ENCODE results near the gene SSB. TPM values are rescaled to one million over a fixed set of nuclear protein-coding genes. Genes with fewer than 3 reads are reported as not detected.

SSB gene
- total and polyA plus RNA-seq, 8 donors = 61.9 to 176 (median 154) TPM

- Histone ChIP-seq H3K27me3 (peaks cover 17 to 23% of the 10 kb centered on the region in 2 donors), H3K36me3 (no peaks in the 10 kb centered on the region), H3K27ac (no peak overlapping the region), H3K9me3 (no peaks in the 10 kb centered on the region), H3K4me3 (no peak overlapping the region), H3K4me1 (peaks cover 0 to 16% of the 10 kb centered on the region in 2 donors)
- no peak for ATAC-seq
- intact Hi-C loops (cut with DNase I) = no loop called here
- TF ChIP-seq, protein P1, sequence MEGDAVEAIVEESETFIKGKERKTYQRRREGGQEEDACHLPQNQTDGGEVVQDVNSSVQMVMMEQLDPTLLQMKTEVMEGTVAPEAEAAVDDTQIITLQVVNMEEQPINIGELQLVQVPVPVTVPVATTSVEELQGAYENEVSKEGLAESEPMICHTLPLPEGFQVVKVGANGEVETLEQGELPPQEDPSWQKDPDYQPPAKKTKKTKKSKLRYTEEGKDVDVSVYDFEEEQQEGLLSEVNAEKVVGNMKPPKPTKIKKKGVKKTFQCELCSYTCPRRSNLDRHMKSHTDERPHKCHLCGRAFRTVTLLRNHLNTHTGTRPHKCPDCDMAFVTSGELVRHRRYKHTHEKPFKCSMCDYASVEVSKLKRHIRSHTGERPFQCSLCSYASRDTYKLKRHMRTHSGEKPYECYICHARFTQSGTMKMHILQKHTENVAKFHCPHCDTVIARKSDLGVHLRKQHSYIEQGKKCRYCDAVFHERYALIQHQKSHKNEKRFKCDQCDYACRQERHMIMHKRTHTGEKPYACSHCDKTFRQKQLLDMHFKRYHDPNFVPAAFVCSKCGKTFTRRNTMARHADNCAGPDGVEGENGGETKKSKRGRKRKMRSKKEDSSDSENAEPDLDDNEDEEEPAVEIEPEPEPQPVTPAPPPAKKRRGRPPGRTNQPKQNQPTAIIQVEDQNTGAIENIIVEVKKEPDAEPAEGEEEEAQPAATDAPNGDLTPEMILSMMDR (IDR thresholded peaks at IDR 0.05) = no peak
- no peak for DNase-seq
Measured at GRCh38 chr2:169771612-169772011, 27.1 kb upstream of the SSB start.

- H3K4me3 ChIP-seq = no peak overlapping the region
- H3K36me3 ChIP-seq = no peaks in the 10 kb centered on the region
- DNase-seq (no peak), ATAC-seq (no peak)
- no peak overlapping the region for H3K27ac ChIP-seq
- intact Hi-C loops (cut with DNase I) = no loop called here
- peaks cover 14 to 18% of the 10 kb centered on the region in 2 donors for H3K27me3 ChIP-seq
- H3K4me1 ChIP-seq = peaks cover 0 to 10% of the 10 kb centered on the region in 2 donors
- no peaks in the 10 kb centered on the region for H3K9me3 ChIP-seq
- TF ChIP-seq, protein P1 (IDR thresholded peaks at IDR 0.05) = no peak
Measured at GRCh38 chr2:169772651-169773050, 26.0 kb upstream of the SSB start.

DNA sequence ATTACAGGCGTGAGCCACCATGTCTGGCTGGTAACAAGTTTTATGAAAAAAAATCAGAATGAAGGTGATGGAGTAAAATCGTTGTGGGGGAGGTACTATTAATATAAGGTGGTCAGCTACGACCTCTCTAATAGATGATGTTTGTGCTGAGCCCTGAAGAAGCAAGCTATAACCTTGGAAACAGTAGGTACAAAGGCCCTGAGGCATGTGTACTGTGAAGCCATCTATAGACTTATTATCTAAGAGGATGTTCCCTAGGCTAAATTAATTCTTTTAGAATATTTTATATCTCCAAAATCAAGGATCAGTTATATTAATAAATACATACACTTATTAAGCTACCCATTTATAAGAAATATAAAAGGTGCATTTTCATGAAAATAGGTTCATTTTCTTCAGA lies 23.3 kb upstream of the SSB start:
- Histone ChIP-seq H3K36me3 (no peaks in the 10 kb centered on the region), H3K27me3 (no peaks in the 10 kb centered on the region), H3K4me1 (no peaks in the 10 kb centered on the region), H3K9me3 (no peaks in the 10 kb centered on the region), H3K4me3 (no peak overlapping the region), H3K27ac (no peak overlapping the region)
- intact Hi-C loops (cut with DNase I) = no loop called here
- TF ChIP-seq, protein P1 (IDR thresholded peaks at IDR 0.05) = no peak
- ATAC-seq (no peak), DNase-seq (no peak)

- ATAC-seq = no peak
- no peak overlapping the region for H3K4me3 ChIP-seq
- H3K27ac ChIP-seq = no peak overlapping the region
- no peaks in the 10 kb centered on the region for H3K9me3 ChIP-seq
- no peaks in the 10 kb centered on the region for H3K27me3 ChIP-seq
- DNase-seq = no peak
- no peaks in the 10 kb centered on the region for H3K4me1 ChIP-seq
- TF ChIP-seq, protein P1 (IDR thresholded peaks at IDR 0.05) = no peak
- intact Hi-C loops (cut with DNase I) = no loop called here
- H3K36me3 ChIP-seq = no peaks in the 10 kb centered on the region
Measured at GRCh38 chr2:169775765-169776164, 22.9 kb upstream of the SSB start.

DNA sequence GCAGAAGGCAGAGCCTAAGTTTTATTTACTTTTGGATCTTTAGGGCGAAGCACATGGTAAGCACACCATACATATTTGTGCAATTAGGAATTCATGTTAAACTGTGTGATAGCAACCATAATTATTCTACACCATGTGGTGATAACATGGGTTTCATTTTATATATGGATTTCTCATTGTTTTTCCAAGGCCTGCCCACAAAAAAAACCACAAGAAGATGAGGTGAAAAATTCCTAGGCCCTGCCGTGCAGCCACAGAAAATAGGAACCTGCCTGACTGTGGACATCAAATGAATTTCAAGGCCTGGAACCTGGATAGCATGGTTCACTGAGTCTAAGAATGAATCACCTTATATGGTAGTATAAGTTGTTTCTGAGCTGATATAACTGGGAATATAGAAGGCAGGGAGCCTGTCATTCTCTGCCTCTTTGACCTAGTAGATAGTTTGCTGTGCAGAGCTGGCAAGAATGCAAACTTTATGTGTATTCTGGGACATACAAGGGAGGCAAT lies 22.4 kb upstream of the SSB start:
- TF ChIP-seq, protein P1 (IDR thresholded peaks at IDR 0.05) = no peak
- Histone ChIP-seq H3K36me3 (no peaks in the 10 kb centered on the region), H3K4me1 (no peaks in the 10 kb centered on the region), H3K27ac (no peak overlapping the region), H3K9me3 (no peaks in the 10 kb centered on the region), H3K27me3 (no peaks in the 10 kb centered on the region), H3K4me3 (no peak overlapping the region)
- DNase-seq = no peak
- no peak for ATAC-seq
- intact Hi-C loops (cut with DNase I) = no loop called here

Data from left lung (tissue), 10 donors.